ENCODE results near the gene CALCR. TPM values are rescaled to one million over a fixed set of nuclear protein-coding genes. Genes with fewer than 3 reads are reported as not detected.
"Not testable (repeated sequence)": the region's sequence is repeated elsewhere in the genome, so short reads cannot be mapped to it uniquely, and the experiment has no call there.

Gene CALCR
- total and polyA plus RNA-seq, 2 of the 4 experiments (the other 2 are of a cell fraction) = not detected

DNA sequence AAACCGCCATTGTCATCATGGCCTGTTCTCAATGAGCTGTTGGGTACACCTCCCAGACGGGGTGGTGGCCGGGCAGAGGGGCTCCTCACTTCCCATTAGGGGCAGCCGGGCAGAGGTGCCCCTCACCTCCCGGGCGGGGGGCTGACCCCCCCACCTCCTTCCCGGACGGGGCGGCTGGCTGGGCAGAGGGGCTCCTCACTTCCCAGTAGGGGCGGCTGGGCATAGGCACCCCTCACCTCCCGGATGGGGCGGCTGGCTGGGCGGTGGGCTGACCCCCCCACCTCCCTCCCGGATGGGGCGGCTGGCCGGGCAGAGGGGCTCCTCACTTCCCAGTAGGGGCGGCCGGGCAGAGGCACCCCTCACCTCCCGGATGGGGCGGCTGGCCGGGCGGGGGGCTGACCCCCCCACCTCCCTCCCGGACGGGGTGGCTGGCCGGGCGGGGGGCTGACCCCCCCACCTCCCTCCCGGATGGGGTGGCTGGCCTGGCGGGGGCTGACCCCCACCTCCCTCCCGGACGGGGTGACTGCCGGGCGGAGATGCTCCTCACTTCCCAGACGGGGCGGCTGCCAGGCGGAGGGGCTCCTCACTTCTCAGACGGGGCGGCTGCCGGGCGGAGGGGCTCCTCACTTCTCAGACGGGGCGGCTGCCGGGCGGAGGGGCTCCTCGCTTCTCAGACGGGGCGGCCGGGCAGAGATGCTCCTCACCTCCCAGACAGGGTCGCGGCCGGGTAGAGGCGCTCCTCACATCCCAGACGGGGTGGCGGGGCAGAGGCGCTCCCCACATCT, 11.4 kb upstream of the CALCR start:
- intact Hi-C loops (cut with micrococcal nuclease); in situ Hi-C loops (cut with MboI; ENCODE audit: low sequenced_read_pairs); DNase-seq: not testable (repeated sequence)

More for the DNA sequence above, 11.4 kb upstream of the CALCR start:
- H3K9ac ChIP-seq (ENCODE audit: low read depth, low read length); H3K4me3 ChIP-seq (ENCODE audit: insufficient read depth, low read depth, low read length); H4K20me1 ChIP-seq (ENCODE audit: insufficient read depth, low read length); H3K4ac ChIP-seq (ENCODE audit: low read depth, low read length); H2AK5ac ChIP-seq (ENCODE audit: low read depth, low read length); H3K56ac ChIP-seq (ENCODE audit: extremely low read depth, insufficient read depth, low read length); H4K5ac ChIP-seq (ENCODE audit: low read depth, low read length); H3K14ac ChIP-seq (replicated peaks; ENCODE audit: low read depth, low read length); H2BK5ac ChIP-seq (ENCODE audit: low read depth, low read length, poor library complexity, severe bottlenecking); H3K4me2 ChIP-seq (ENCODE audit: low read depth, low read length); H4K91ac ChIP-seq (ENCODE audit: insufficient read depth, low read depth, low read length); H2BK120ac ChIP-seq (ENCODE audit: low read depth, low read length); H3K9me1 ChIP-seq (ENCODE audit: insufficient read depth, low read length); H2AK9ac ChIP-seq (replicated peaks; ENCODE audit: low read depth, low read length, poor library complexity); ATAC-seq (ENCODE audit: low read depth); H3K27me3 ChIP-seq (ENCODE audit: control insufficient read depth, insufficient read depth, low read length); H3K18ac ChIP-seq (ENCODE audit: low read depth, low read length); CTCF ChIA-PET; H3K79me1 ChIP-seq (ENCODE audit: low read depth in 1 of 2, low read length in 2 of 2); H2BK15ac ChIP-seq (ENCODE audit: low read depth, low read length); H2AFZ ChIP-seq (replicated peaks; ENCODE audit: low read length, poor library complexity); H3K36me3 ChIP-seq (ENCODE audit: control insufficient read depth, insufficient read depth, low read length); H3K27ac ChIP-seq (ENCODE audit: insufficient read depth, low read length); H3K4me1 ChIP-seq (ENCODE audit: control insufficient read depth, insufficient read depth, low read length); H2BK20ac ChIP-seq (ENCODE audit: low read depth, low read length); BruUV-seq (replicated peaks); dilution Hi-C loops (cut with HindIII; ENCODE audit: low sequenced_read_pairs, unreplicated experiment); POLR2A ChIA-PET (ENCODE audit: unreplicated experiment); H4K8ac ChIP-seq (ENCODE audit: low read depth in 2 of 2, low read length in 2 of 2); H3K23ac ChIP-seq (ENCODE audit: low read depth, low read length); H3K9me3 ChIP-seq (ENCODE audit: control insufficient read depth, insufficient read depth, low read length): not testable (repeated sequence)
- WGBS, 2 experiments (ENCODE audit: extremely low coverage in 2 of 2, insufficient read length in 1 of 2) = no CpG with 5 or more reads among the region's 54 CpGs

Data from IMR-90 (cell line).